PC-3 (cell line): ENCODE data around the gene GAGE10. TPM values are rescaled to one million over a fixed set of nuclear protein-coding genes. Genes with fewer than 3 reads are reported as not detected.

ENCODE experiments used
- ATAC-seq: fragments of 200-7000 bp; cut with Tn5 transposase; 2 replicates; pipeline ENCODE4 v1.9.1; 2020; ENCODE audit warnings: mild to moderate bottlenecking, moderate library complexity
- BruUV-seq: library from RNA; stranded (reverse); fragments of 400-500 nt; replicated peaks from 2 replicates; lab custom pipeline; 2021; lab: Mats Ljungman, UMichigan
- CTCF ChIA-PET: fragments of 300-600 bp; sonication (Branson Sonifier 250); formaldehyde crosslinking; loops from one replicate; lab custom pipeline; 2022; ENCODE audit warnings: antibody characterized with exemption; lab: Charles Lee
- POLR2A ChIA-PET: fragments of 300-600 bp; sonication (Branson Sonifier 250); formaldehyde crosslinking; loops from one replicate; lab custom pipeline; 2022; ENCODE audit warnings: antibody characterized with exemption; ENCODE audit not compliant: unreplicated experiment; lab: Charles Lee
- DNase-seq: peaks from one replicate; pipeline ENCODE4 v3.0.0-alpha.2; 2015
- H2AFZ ChIP-seq: fragments of 300-600 bp; sonication (generic); 2 replicates; pipeline ENCODE4 v1.6.0; 2016; ENCODE audit warnings: antibody characterized with exemption, low read length
- H3F3A ChIP-seq: fragments of 300-600 bp; sonication (generic); one replicate; pipeline ENCODE4 v1.6.0; 2017; ENCODE audit warnings: antibody characterized with exemption, low read length, control low read depth, mild to moderate bottlenecking; ENCODE audit not compliant: unreplicated experiment
- H3K27ac ChIP-seq: fragments of 300-600 bp; sonication (generic); 2 replicates; pipeline ENCODE4 v1.5.1; 2016; ENCODE audit warnings: mild to moderate bottlenecking, low read length
- H3K27me3 ChIP-seq: fragments of 300-600 bp; sonication (generic); 2 replicates; pipeline ENCODE4 v1.6.1; 2016; ENCODE audit warnings: low read length, mixed read lengths
- H3K36me3 ChIP-seq: fragments of 300-600 bp; sonication (generic); 2 replicates; pipeline ENCODE4 v1.6.1; 2016; ENCODE audit warnings: low read depth, mixed run types, low read length, mixed read lengths
- H3K4me1 ChIP-seq: fragments of 300-600 bp; sonication (generic); 2 replicates; pipeline ENCODE4 v1.5.1; 2016; ENCODE audit warnings: low read length; ENCODE audit not compliant: insufficient read depth
- H3K4me2 ChIP-seq: fragments of 300-600 bp; sonication (generic); 2 replicates; pipeline ENCODE4 v1.6.0; 2016; ENCODE audit warnings: low read length
- H3K4me3 ChIP-seq: fragments of 300-600 bp; sonication (generic); 2 replicates; pipeline ENCODE4 v1.5.1; 2016; ENCODE audit warnings: mild to moderate bottlenecking, low read length, mixed read lengths
- H3K79me2 ChIP-seq: fragments of 300-600 bp; sonication (generic); 2 replicates; pipeline ENCODE4 v1.6.1; 2017; ENCODE audit warnings: low read length, mixed read lengths
- H3K9ac ChIP-seq: fragments of 300-600 bp; sonication (generic); 2 replicates; pipeline ENCODE4 v1.6.0; 2016; ENCODE audit warnings: mild to moderate bottlenecking, low read length
- H3K9me2 ChIP-seq: fragments of 300-600 bp; sonication (generic); replicated peaks from 2 replicates; pipeline ENCODE4 v1.6.1; 2016; ENCODE audit warnings: mixed run types, low read length, mixed read lengths
- H3K9me3 ChIP-seq: fragments of 300-600 bp; sonication (generic); 2 replicates; pipeline ENCODE4 v1.6.1; 2016; ENCODE audit warnings: low read length, mixed read lengths
- H4K20me1 ChIP-seq: fragments of 300-600 bp; sonication (generic); 2 replicates; pipeline ENCODE4 v1.6.1; 2016; ENCODE audit warnings: low read length, mixed read lengths
- EZH2 ChIP-seq: fragments of 300-600 bp; sonication (generic); IDR thresholded peaks from one replicate; pipeline ENCODE4 v1.6.1; 2017; ENCODE audit warnings: antibody characterized with exemption, mild to moderate bottlenecking, low read length; ENCODE audit not compliant: unreplicated experiment
- EZH2phosphoT487 ChIP-seq: fragments of 300-600 bp; sonication (generic); IDR thresholded peaks from 2 replicates; pipeline ENCODE4 v1.6.1; 2018; ENCODE audit warnings: mild to moderate bottlenecking, antibody characterized with exemption, low read length, borderline replicate concordance
- intact Hi-C: fragments of 100-400 bp; cut with micrococcal nuclease; formaldehyde crosslinking; loops from 2 replicates; pipeline ENCODE4 v1.9.0; 2023
- total RNA-seq: library from RNA; depleted of rRNA; stranded (reverse); fragments of >200 nt; gene quantifications from 2 replicates; pipeline ENCODE4 v1.2.3, GENCODE V29; 2014
- TF ChIP-seq, protein P1 (sequence below): fragments of 300-600 bp; sonication (generic); conservative IDR thresholded peaks from 2 replicates; pipeline ENCODE4 v1.5.1; 2017; ENCODE audit warnings: antibody characterized with exemption, low read depth, mild to moderate bottlenecking, low read length

Gene GAGE10
- total RNA-seq, 1 experiment from 2014 or later: not detected

DNA sequence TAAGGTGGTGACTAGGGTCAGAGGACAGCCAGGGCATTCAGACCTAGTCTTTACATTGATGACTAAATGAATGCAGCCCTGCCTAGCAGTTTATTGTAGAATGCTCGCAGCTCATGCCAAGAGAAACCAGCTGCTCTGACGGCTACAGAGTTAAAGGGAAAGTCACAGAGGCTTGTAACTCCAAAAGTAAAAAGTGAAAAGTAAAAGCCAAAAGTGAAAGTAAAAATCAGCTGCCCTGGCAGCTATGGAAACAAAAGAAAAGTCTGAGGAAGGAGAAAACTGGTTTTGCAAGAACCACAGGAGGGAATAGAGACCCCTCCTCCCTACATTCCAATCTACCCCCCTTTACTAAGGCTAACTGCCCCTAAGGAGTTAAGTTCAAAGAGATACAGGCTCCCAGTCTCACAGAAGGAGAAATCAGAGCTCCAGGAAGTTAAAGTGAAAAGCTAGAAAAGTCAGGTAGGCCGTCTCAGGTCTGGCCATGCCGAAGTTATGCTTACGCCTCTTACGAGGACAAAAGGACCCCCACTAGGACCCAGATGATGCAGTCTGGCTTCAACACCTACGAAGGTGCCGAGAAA lies 6.0 kb downstream of the GAGE10 start:
- Histone ChIP-seq H3K36me3 (no peaks in the 10 kb centered on the region), H3K9me2 (no peaks in the 10 kb centered on the region), H3F3A (no peaks in the 10 kb centered on the region), H3K4me2 (peak overlapping the region; percentile 87), H3K4me3 (peak overlapping the region; percentile 62), H3K9me3 (no peaks in the 10 kb centered on the region), H3K4me1 (peaks cover 11% of the 10 kb centered on the region; the same call in 1 of the 2 replicates), H3K27me3 (peaks cover 8% of the 10 kb centered on the region), H3K79me2 (no peaks in the 10 kb centered on the region), H3K9ac (no peak overlapping the region), H2AFZ (peak overlapping the region; percentile 90), H3K27ac (no peak overlapping the region), H4K20me1 (no peaks in the 10 kb centered on the region)
- CTCF ChIA-PET: no interaction called here
- BruUV-seq: no TSS peak
- TF ChIP-seq, protein P1, sequence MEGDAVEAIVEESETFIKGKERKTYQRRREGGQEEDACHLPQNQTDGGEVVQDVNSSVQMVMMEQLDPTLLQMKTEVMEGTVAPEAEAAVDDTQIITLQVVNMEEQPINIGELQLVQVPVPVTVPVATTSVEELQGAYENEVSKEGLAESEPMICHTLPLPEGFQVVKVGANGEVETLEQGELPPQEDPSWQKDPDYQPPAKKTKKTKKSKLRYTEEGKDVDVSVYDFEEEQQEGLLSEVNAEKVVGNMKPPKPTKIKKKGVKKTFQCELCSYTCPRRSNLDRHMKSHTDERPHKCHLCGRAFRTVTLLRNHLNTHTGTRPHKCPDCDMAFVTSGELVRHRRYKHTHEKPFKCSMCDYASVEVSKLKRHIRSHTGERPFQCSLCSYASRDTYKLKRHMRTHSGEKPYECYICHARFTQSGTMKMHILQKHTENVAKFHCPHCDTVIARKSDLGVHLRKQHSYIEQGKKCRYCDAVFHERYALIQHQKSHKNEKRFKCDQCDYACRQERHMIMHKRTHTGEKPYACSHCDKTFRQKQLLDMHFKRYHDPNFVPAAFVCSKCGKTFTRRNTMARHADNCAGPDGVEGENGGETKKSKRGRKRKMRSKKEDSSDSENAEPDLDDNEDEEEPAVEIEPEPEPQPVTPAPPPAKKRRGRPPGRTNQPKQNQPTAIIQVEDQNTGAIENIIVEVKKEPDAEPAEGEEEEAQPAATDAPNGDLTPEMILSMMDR: no peak
- no peak for TF ChIP-seq EZH2
- TF ChIP-seq EZH2phosphoT487: no peak
- ATAC-seq (peak; percentile 77), DNase-seq (peak; percentile 45)
- intact Hi-C loops: no loop called here
- POLR2A ChIA-PET: no interaction called here

DNA sequence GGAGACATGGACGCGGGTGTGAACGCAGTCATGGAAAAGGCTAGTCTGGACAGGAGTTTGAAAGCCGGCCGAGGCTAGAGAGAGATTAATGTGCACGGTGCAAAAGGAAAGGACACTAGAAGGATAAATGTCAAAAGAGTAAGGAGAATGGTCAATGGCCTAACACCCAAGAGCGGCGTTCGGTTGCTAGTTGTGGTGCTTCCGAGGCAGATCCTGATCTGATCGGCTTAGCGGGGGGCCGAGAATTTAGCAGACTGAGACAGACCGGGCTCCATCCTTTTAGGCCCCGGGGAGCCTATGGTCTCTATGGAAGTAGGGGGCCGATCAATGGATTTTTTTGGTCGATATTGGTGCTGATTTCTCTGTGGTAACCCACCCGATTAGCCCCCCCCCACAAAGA lies 6.9 kb downstream of the GAGE10 start:
- Histone ChIP-seq H3K27me3 (peaks cover 17% of the 10 kb centered on the region), H3K4me1 (peaks cover 11% of the 10 kb centered on the region; the same call in 1 of the 2 replicates), H3K4me3 (no peak overlapping the region), H3K9ac (no peak overlapping the region), H3K9me3 (no peaks in the 10 kb centered on the region), H3K9me2 (no peaks in the 10 kb centered on the region), H3K79me2 (no peaks in the 10 kb centered on the region), H4K20me1 (no peaks in the 10 kb centered on the region), H2AFZ (no peak overlapping the region), H3K36me3 (no peaks in the 10 kb centered on the region), H3K27ac (no peak overlapping the region), H3K4me2 (no peak overlapping the region), H3F3A (no peaks in the 10 kb centered on the region)
- no peak for ATAC-seq
- ChIA-PET POLR2A (no interaction called here), CTCF (interaction anchor here (0.6 kb wide), 1 partner anchor 574 kb away, joined by 4 read pairs; no protein-coding TSS in a partner anchor)
- BruUV-seq: no TSS peak
- DNase-seq: no peak
- intact Hi-C loops: no loop called here
- TF ChIP-seq EZH2 (no peak), EZH2phosphoT487 (no peak)
- TF ChIP-seq, protein P1: no peak

DNA sequence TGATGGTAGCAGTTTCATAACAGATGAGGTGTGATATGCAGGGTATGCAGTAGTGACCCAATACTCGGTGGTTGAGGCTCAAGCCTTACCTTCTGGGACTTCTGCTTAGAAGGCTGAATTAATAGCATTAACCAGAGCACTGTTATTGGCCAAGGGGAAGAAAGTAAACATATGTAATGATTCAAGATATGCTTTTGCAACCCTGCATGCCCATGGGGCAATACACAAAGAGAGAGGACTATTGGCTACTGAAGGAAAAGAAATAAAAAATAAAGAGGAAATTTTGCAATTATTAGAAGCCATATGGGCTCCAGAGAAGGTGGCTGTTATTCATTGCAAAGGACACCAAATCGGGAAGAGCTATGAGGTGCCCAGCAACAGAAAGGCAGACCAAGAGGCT lies 8.7 kb downstream of the GAGE10 start:
- H3K4me2 ChIP-seq: no peak overlapping the region
- H3K79me2 ChIP-seq: no peaks in the 10 kb centered on the region
- no peak overlapping the region for H3K27ac ChIP-seq
- H3K4me1 ChIP-seq: peaks cover 11% of the 10 kb centered on the region; the same call in 1 of the 2 replicates
- ATAC-seq: no peak
- peaks cover 29% of the 10 kb centered on the region for H3K27me3 ChIP-seq
- H3F3A ChIP-seq: no peaks in the 10 kb centered on the region
- no peak overlapping the region for H2AFZ ChIP-seq
- H3K9me3 ChIP-seq: no peaks in the 10 kb centered on the region
- H3K9ac ChIP-seq: no peak overlapping the region
- H3K9me2 ChIP-seq: no peaks in the 10 kb centered on the region
- BruUV-seq: no TSS peak
- no peaks in the 10 kb centered on the region for H3K36me3 ChIP-seq
- no peak for DNase-seq
- no peaks in the 10 kb centered on the region for H4K20me1 ChIP-seq
- intact Hi-C loops: no loop called here
- no peak overlapping the region for H3K4me3 ChIP-seq
- ChIA-PET POLR2A (no interaction called here), CTCF (no interaction called here)
- TF ChIP-seq EZH2phosphoT487 (no peak), EZH2 (no peak)
- TF ChIP-seq, protein P1: no peak
